CD4-positive, CD25-positive, alpha-beta regulatory T cell (primary cell): ENCODE results near the gene SORL1. TPM values are rescaled to one million over a fixed set of nuclear protein-coding genes. Genes with fewer than 3 reads are reported as not detected.

Experiments
- ATAC-seq, 2 donors: fragments of 150-1000 bp; cut with Tn5 transposase; one replicate each; pipeline ENCODE4 v1.10.0; 2021; ENCODE audit warnings: low read depth in 2 of 2, moderate number of reproducible peaks in 2 of 2, moderate library complexity in 1 of 2
- DNase-seq, 3 donors: peaks; one replicate each; pipeline versions ENCODE4 v3.0.0 to v3.0.0-alpha.2; 2012 to 2022; ENCODE audit warnings: mixed read lengths in 1 of 3
- H3K27ac ChIP-seq: one replicate; pipeline ENCODE4 v1.7.0; 2013; ENCODE audit warnings: mild to moderate bottlenecking, low read length; ENCODE audit not compliant: insufficient read depth, poor library complexity, severe bottlenecking
- H3K27me3 ChIP-seq: one replicate; pipeline ENCODE4 v1.7.0; 2013; ENCODE audit warnings: low read length; ENCODE audit not compliant: control insufficient read depth, insufficient read depth
- H3K36me3 ChIP-seq: one replicate; pipeline ENCODE4 v1.7.0; 2013; ENCODE audit warnings: mild to moderate bottlenecking, low read length, moderate library complexity; ENCODE audit not compliant: control insufficient read depth, insufficient read depth
- H3K4me1 ChIP-seq: 2 replicates; pipeline ENCODE4 v1.7.0; 2013; ENCODE audit warnings: mild to moderate bottlenecking, low read length; ENCODE audit not compliant: insufficient read depth, control insufficient read depth, poor library complexity, severe bottlenecking
- H3K4me3 ChIP-seq: one replicate; pipeline ENCODE4 v1.7.0; 2013; ENCODE audit warnings: low read depth, mild to moderate bottlenecking, low read length, moderate library complexity
- H3K9me3 ChIP-seq, 2 experiments: 1 replicate in 1 of 2; 2 replicates in 1 of 2; pipeline ENCODE4 v1.7.0; 2013; ENCODE audit warnings: low read length in 2 of 2, mild to moderate bottlenecking in 1 of 2, moderate library complexity in 1 of 2; ENCODE audit not compliant: control insufficient read depth in 2 of 2
- H3K27ac Mint-ChIP-seq, 3 donors: one replicate each; pipeline ENCODE4 v1.8.0; 2020 to 2022; ENCODE audit warnings: mild to moderate bottlenecking in 3 of 3, mixed read lengths in 3 of 3, moderate library complexity in 2 of 3
- H3K27me3 Mint-ChIP-seq: one replicate; pipeline ENCODE4 v1.8.0; 2022; ENCODE audit warnings: mild to moderate bottlenecking, mixed read lengths
- H3K36me3 Mint-ChIP-seq: one replicate; pipeline ENCODE4 v1.8.0; 2020; ENCODE audit warnings: mixed read lengths
- H3K4me1 Mint-ChIP-seq, 4 donors: one replicate each; pipeline ENCODE4 v1.8.0; 2020 to 2022; ENCODE audit warnings: mixed read lengths in 4 of 4, mild to moderate bottlenecking in 1 of 4
- H3K4me3 Mint-ChIP-seq, 4 donors: one replicate each; pipeline ENCODE4 v1.8.0; 2020 to 2022; ENCODE audit warnings: mild to moderate bottlenecking in 4 of 4, mixed read lengths in 4 of 4, moderate library complexity in 3 of 4
- H3K9me3 Mint-ChIP-seq, 7 donors: one replicate each; pipeline ENCODE4 v1.8.0; 2020 to 2022; ENCODE audit warnings: mixed read lengths in 7 of 7, mild to moderate bottlenecking in 3 of 7, moderate library complexity in 2 of 7
- polyA plus RNA-seq, 4 donors: library from polyadenylated mRNA; unstranded; fragments of 300-500 nt; fragmentation: Illumina TruSeq; gene quantifications; one replicate each; pipeline ENCODE4 v1.2.3, GENCODE V29; 2021
- total RNA-seq: library from RNA; stranded (reverse); gene quantifications from one replicate; pipeline ENCODE4 v1.2.3, GENCODE V29; 2022

SORL1 gene
- total and polyA plus RNA-seq, 5 donors from 2014 or later: 143 to 441 (median 168) TPM

GRCh38 chr11:121551463-121551862 lies 99.3 kb downstream of the SORL1 start:
- ATAC-seq (no peak), DNase-seq (no peak)
- Histone ChIP-seq H3K9me3 (no peaks in the 10 kb centered on the region), H3K27ac (no peak overlapping the region), H3K36me3 (peaks cover 100% of the 10 kb centered on the region), H3K27me3 (no peaks in the 10 kb centered on the region), H3K4me1 (no peaks in the 10 kb centered on the region), H3K4me3 (no peak overlapping the region)
- no peak overlapping the region for H3K4me3 Mint-ChIP-seq
- H3K9me3 Mint-ChIP-seq: no peaks in the 10 kb centered on the region
- H3K27me3 Mint-ChIP-seq: no peaks in the 10 kb centered on the region
- H3K36me3 Mint-ChIP-seq: peaks cover 63% of the 10 kb centered on the region
- H3K27ac Mint-ChIP-seq: peak overlapping the region in 1 of 3 donors; percentile 68
- H3K4me1 Mint-ChIP-seq: peaks cover 9 to 24% (median 22%) of the 10 kb centered on the region in 4 donors

- Histone ChIP-seq H3K4me3 (no peak overlapping the region), H3K4me1 (no peaks in the 10 kb centered on the region), H3K27ac (no peak overlapping the region), H3K27me3 (no peaks in the 10 kb centered on the region), H3K36me3 (peaks cover 100% of the 10 kb centered on the region), H3K9me3 (no peaks in the 10 kb centered on the region)
- peak overlapping the region in 1 of 3 donors; percentile 68 for H3K27ac Mint-ChIP-seq
- DNase-seq (no peak), ATAC-seq (no peak)
- peaks cover 9 to 31% (median 26%) of the 10 kb centered on the region in 4 donors for H3K4me1 Mint-ChIP-seq
- peaks cover 64% of the 10 kb centered on the region for H3K36me3 Mint-ChIP-seq
- H3K27me3 Mint-ChIP-seq: no peaks in the 10 kb centered on the region
- no peaks in the 10 kb centered on the region for H3K9me3 Mint-ChIP-seq
- no peak overlapping the region for H3K4me3 Mint-ChIP-seq
Observed at GRCh38 chr11:121552154-121552553, 100.0 kb downstream of the SORL1 start.

- no peak overlapping the region for H3K4me3 Mint-ChIP-seq
- peaks cover 64% of the 10 kb centered on the region for H3K36me3 Mint-ChIP-seq
- no peaks in the 10 kb centered on the region for H3K27me3 Mint-ChIP-seq
- H3K9me3 ChIP-seq: no peaks in the 10 kb centered on the region
- no peaks in the 10 kb centered on the region for H3K9me3 Mint-ChIP-seq
- no peak overlapping the region for H3K4me3 ChIP-seq
- H3K4me1 Mint-ChIP-seq: peaks cover 6 to 31% (median 24%) of the 10 kb centered on the region in 4 donors
- H3K27ac ChIP-seq: no peak overlapping the region
- no peaks in the 10 kb centered on the region for H3K4me1 ChIP-seq
- peak overlapping the region in 1 of 3 donors; percentile 68 for H3K27ac Mint-ChIP-seq
- ATAC-seq (no peak), DNase-seq (no peak)
- H3K27me3 ChIP-seq: no peaks in the 10 kb centered on the region
- peaks cover 100% of the 10 kb centered on the region for H3K36me3 ChIP-seq
Observed at GRCh38 chr11:121552644-121553043, 100.5 kb downstream of the SORL1 start.

- Histone ChIP-seq H3K27me3 (no peaks in the 10 kb centered on the region), H3K36me3 (peaks cover 100% of the 10 kb centered on the region), H3K4me3 (no peak overlapping the region), H3K4me1 (no peaks in the 10 kb centered on the region), H3K27ac (no peak overlapping the region), H3K9me3 (no peaks in the 10 kb centered on the region)
- no peaks in the 10 kb centered on the region for H3K9me3 Mint-ChIP-seq
- ATAC-seq (no peak), DNase-seq (no peak)
- H3K4me1 Mint-ChIP-seq: peaks cover 5 to 26% (median 21%) of the 10 kb centered on the region in 4 donors
- H3K4me3 Mint-ChIP-seq: no peak overlapping the region
- peak overlapping the region; percentile 6 to 74 (median 8) for H3K27ac Mint-ChIP-seq
- no peaks in the 10 kb centered on the region for H3K27me3 Mint-ChIP-seq
- H3K36me3 Mint-ChIP-seq: peaks cover 61% of the 10 kb centered on the region
Observed at GRCh38 chr11:121553389-121553788, 101.3 kb downstream of the SORL1 start.

- no peaks in the 10 kb centered on the region for H3K9me3 Mint-ChIP-seq
- no peak for ATAC-seq
- Histone ChIP-seq H3K36me3 (peaks cover 100% of the 10 kb centered on the region), H3K9me3 (no peaks in the 10 kb centered on the region), H3K4me1 (no peaks in the 10 kb centered on the region), H3K27ac (no peak overlapping the region), H3K27me3 (no peaks in the 10 kb centered on the region), H3K4me3 (no peak overlapping the region)
- peak overlapping the region in 2 of 3 donors; percentile 8 to 74 for H3K27ac Mint-ChIP-seq
- H3K4me1 Mint-ChIP-seq: peaks cover 5 to 26% (median 21%) of the 10 kb centered on the region in 4 donors
- no peak overlapping the region for H3K4me3 Mint-ChIP-seq
- no peaks in the 10 kb centered on the region for H3K27me3 Mint-ChIP-seq
- no peak for DNase-seq
- peaks cover 64% of the 10 kb centered on the region for H3K36me3 Mint-ChIP-seq
Observed at GRCh38 chr11:121553806-121554205, 101.7 kb downstream of the SORL1 start.

GRCh38 chr11:121554552-121554951 lies 102.4 kb downstream of the SORL1 start:
- H3K9me3 Mint-ChIP-seq: no peaks in the 10 kb centered on the region
- H3K9me3 ChIP-seq: no peaks in the 10 kb centered on the region
- peaks cover 70% of the 10 kb centered on the region for H3K36me3 Mint-ChIP-seq
- no peaks in the 10 kb centered on the region for H3K27me3 ChIP-seq
- DNase-seq (no peak), ATAC-seq (no peak)
- H3K27ac Mint-ChIP-seq: peak overlapping the region; percentile 8 to 63 (median 20)
- no peaks in the 10 kb centered on the region for H3K4me1 ChIP-seq
- H3K27ac ChIP-seq: no peak overlapping the region
- H3K36me3 ChIP-seq: peaks cover 100% of the 10 kb centered on the region
- no peaks in the 10 kb centered on the region for H3K27me3 Mint-ChIP-seq
- H3K4me1 Mint-ChIP-seq: peaks cover 10 to 29% (median 22%) of the 10 kb centered on the region in 4 donors
- no peak overlapping the region for H3K4me3 Mint-ChIP-seq
- no peak overlapping the region for H3K4me3 ChIP-seq

GRCh38 chr11:121555121-121555520 lies 103.0 kb downstream of the SORL1 start:
- ATAC-seq (no peak), DNase-seq (no peak)
- no peaks in the 10 kb centered on the region for H3K27me3 Mint-ChIP-seq
- H3K36me3 Mint-ChIP-seq: peaks cover 72% of the 10 kb centered on the region
- peaks cover 10 to 34% (median 22%) of the 10 kb centered on the region in 4 donors for H3K4me1 Mint-ChIP-seq
- no peaks in the 10 kb centered on the region for H3K4me1 ChIP-seq
- no peak overlapping the region for H3K27ac ChIP-seq
- H3K4me3 ChIP-seq: no peak overlapping the region
- no peaks in the 10 kb centered on the region for H3K27me3 ChIP-seq
- no peaks in the 10 kb centered on the region for H3K9me3 ChIP-seq
- H3K36me3 ChIP-seq: peaks cover 100% of the 10 kb centered on the region
- no peak overlapping the region for H3K4me3 Mint-ChIP-seq
- H3K9me3 Mint-ChIP-seq: no peaks in the 10 kb centered on the region
- H3K27ac Mint-ChIP-seq: no peak overlapping the region

- H3K27ac ChIP-seq: no peak overlapping the region
Observed at GRCh38 chr11:121556937-121557336, 104.8 kb downstream of the SORL1 start.

More at GRCh38 chr11:121556937-121557336, 104.8 kb downstream of the SORL1 start:
- H3K27me3 ChIP-seq: no peaks in the 10 kb centered on the region
- Mint-ChIP-seq H3K9me3 (no peaks in the 10 kb centered on the region), H3K36me3 (peaks cover 72% of the 10 kb centered on the region), H3K27ac (peak overlapping the region; percentile 72 to 85 (median 84)), H3K4me1 (peaks cover 10 to 36% (median 18%) of the 10 kb centered on the region in 4 donors), H3K4me3 (no peak overlapping the region), H3K27me3 (no peaks in the 10 kb centered on the region)
- no peak for DNase-seq
- no peak for ATAC-seq
- no peak overlapping the region for H3K4me3 ChIP-seq
- H3K36me3 ChIP-seq: peaks cover 99% of the 10 kb centered on the region
- no peaks in the 10 kb centered on the region for H3K9me3 ChIP-seq
- H3K4me1 ChIP-seq: no peaks in the 10 kb centered on the region
